Kidney glomerular epithelial cell (primary cell): ENCODE data around the gene DNAI7.

Experiments used
- DNase-seq: peaks from one replicate; lab custom pipeline; 2025; lab: John Stamatoyannopoulos, UW

DNAI7 gene

DNA sequence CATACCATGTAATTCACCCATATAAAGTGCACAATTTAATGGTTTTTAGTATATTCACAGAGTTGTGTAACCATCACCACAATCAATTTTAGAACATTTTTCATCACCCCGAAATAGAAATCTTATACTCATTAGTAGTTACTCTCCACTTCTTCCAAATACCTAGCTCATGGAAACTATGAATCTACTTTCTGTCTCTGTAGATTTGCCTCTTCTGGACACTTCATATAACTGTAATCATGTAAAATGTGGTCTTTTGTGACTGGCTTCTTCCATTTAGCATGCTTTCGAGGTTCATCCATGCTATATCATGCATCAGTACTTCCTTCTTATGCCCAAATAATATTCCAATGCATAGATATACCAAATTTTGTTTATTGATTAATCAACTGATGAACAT lies 10.8 kb downstream of the DNAI7 start:
- no peak for DNase-seq

DNA sequence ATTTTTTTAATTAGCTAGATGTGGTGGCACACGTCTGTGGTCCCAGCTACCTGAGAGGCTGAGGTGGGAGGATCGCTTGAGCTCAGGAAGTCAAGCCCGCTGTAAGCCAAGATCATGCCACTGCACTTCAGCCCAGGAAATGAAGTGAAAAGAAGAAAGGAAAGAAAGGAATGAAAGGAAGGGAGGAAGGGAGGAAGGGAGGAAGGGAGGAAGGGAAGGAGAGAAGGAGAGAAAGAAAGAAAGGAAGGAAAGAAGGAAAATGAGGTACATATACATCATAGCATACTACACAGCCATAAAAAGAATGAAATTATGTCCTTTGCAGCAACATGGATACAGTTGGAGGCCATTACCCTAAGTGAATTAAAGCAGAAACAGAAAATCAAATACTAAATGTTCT lies 12.2 kb downstream of the DNAI7 start:
- DNase-seq = no peak

- DNase-seq = no peak
Measured at GRCh38 chr12:25162866-25163265, 32.1 kb downstream of the DNAI7 start.

- no peak for DNase-seq
Measured at GRCh38 chr12:25156061-25156460, 38.9 kb downstream of the DNAI7 start.

DNA sequence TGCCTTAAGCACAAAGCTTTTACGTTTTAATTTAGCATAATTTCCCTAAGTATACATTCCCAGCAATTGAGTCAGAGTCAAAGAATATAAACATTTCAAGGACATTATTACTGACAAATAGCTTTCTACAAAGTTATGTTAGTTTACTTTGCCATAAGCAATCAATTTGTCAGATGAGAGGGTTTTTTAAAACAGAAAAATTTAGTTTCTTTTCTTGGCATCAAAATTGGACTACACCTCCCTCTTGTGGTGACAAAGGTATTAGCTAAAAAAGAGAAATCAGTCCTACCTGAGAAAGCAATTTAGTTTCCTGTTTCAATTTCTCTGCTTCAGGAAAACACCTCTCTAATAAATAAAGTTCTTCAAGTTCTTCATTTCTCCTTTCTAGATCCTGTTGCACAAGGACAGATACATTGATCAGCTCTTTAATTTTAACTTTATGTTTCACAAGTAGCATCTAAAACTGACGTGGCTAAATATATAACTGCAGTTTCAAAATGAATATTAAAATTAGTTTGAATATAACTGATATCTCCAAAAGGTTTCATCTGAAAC lies 39.9 kb downstream of the DNAI7 start:
- DNase-seq = peak; percentile 23

- no peak for DNase-seq
Measured at GRCh38 chr12:25152055-25152454, 42.9 kb downstream of the DNAI7 start.

DNA sequence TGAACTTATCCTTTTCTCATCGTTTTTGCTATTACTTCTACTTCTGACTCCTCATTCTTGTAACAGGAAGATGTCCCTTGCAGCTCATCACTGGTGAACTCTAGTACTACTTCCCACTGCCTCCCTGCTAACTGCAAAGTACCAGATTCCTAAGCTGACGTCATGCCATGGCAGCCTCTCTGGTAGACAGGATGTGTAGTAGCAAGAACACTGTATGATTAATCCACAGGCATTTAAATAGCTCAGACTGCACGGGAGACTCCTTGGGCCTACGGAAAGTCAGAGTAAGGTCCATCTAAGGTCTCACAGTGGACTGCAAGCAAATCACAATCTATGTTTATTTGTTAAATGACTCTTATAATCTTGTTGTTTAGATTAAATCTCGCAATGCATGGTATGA lies 43.5 kb downstream of the DNAI7 start:
- DNase-seq = peak; percentile 90

- no peak for DNase-seq
Measured at GRCh38 chr12:25146686-25147085, 48.3 kb downstream of the DNAI7 start.

- no peak for DNase-seq
Measured at GRCh38 chr12:25135531-25136154, 59.3 kb downstream of the DNAI7 start.

GRCh38 chr12:25131270-25131669 lies 63.7 kb downstream of the DNAI7 start:
- no peak for DNase-seq

- DNase-seq = peak; percentile 51
Measured at GRCh38 chr12:25130741-25131188, 64.2 kb downstream of the DNAI7 start.

GRCh38 chr12:25126746-25127145 lies 68.2 kb downstream of the DNAI7 start:
- no peak for DNase-seq

GRCh38 chr12:25126101-25126500 lies 68.9 kb downstream of the DNAI7 start:
- DNase-seq = no peak

GRCh38 chr12:25124493-25124892 lies 70.5 kb downstream of the DNAI7 start:
- no peak for DNase-seq

- no peak for DNase-seq
Measured at GRCh38 chr12:25123126-25123525, 71.8 kb downstream of the DNAI7 start.

DNA sequence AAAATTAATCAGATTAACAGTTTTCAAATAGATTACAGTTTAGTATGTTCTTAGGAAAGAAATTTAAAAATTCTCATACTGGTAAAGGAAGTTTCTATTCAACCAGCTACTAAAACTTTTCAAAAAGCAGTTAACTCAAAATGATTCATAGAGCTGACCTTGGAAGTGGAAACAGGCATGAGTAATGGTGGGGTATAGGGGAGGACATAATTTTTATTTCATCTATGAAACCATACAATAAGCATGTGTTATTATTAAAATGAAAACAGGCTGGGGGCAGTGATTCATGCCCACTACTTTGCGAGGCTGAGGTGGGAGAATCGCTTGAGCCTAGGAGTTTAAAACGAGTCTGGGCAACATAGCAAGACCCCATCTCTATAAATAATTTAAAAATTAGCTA lies 73.0 kb downstream of the DNAI7 start:
- no peak for DNase-seq

- no peak for DNase-seq
Measured at GRCh38 chr12:25121110-25121509, 73.8 kb downstream of the DNAI7 start.

- DNase-seq = no peak
Measured at GRCh38 chr12:25119020-25119419, 75.9 kb downstream of the DNAI7 start.

GRCh38 chr12:25115677-25116076 lies 79.3 kb downstream of the DNAI7 start:
- DNase-seq = no peak

GRCh38 chr12:25113651-25114050 lies 81.3 kb downstream of the DNAI7 start:
- DNase-seq = no peak

DNA sequence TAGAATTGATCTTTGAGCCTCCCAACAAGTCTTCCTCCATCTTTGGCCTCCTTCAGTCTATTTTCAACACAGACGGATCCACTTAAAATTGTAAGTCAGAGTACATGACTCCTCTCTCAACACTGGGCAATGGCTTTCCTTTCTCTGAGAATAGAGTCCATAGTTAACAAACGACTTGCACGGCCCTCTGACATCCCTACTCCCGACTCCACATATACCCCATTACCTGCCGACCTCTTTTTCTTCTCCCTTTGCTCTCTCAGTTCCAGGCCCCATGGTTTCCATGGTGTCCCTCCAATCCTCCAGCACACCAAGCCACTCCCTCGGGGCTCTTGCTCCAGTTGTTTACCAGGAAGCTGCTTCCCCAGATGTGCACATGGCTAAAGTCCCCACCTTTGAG lies 84.7 kb downstream of the DNAI7 start:
- DNase-seq = no peak

- DNase-seq = no peak
Measured at GRCh38 chr12:25107920-25108319, 87.0 kb downstream of the DNAI7 start.

GRCh38 chr12:25106818-25107217 lies 88.1 kb downstream of the DNAI7 start:
- DNase-seq = no peak

- no peak for DNase-seq
Measured at GRCh38 chr12:25102402-25102801, 92.6 kb downstream of the DNAI7 start.
